Hepatocyte (in vitro differentiated cells): ENCODE results near the gene TTBK2. TPM values are rescaled to one million over a fixed set of nuclear protein-coding genes. Genes with fewer than 3 reads are reported as not detected.

Experiments used
- DNase-seq: peaks from one replicate; pipeline ENCODE4 v3.0.0-alpha.2; 2016; ENCODE audit warnings: low spot score
- H2AFZ ChIP-seq: fragments of 200-600 bp; sonication (generic); 2 replicates; pipeline ENCODE4 v1.6.0; 2016; ENCODE audit warnings: antibody characterized with exemption, mild to moderate bottlenecking
- H3K27ac ChIP-seq: fragments of 200-600 bp; sonication (generic); 2 replicates; pipeline ENCODE4 v1.5.1; 2016; ENCODE audit warnings: mild to moderate bottlenecking
- H3K27me3 ChIP-seq: fragments of 200-600 bp; sonication (generic); 2 replicates; pipeline ENCODE4 v1.6.1; 2016
- H3K36me3 ChIP-seq: fragments of 200-600 bp; sonication (generic); replicated peaks from 2 replicates; pipeline ENCODE4 v1.5.1; 2016; ENCODE audit warnings: low read depth; ENCODE audit not compliant: insufficient read depth
- H3K4me1 ChIP-seq: fragments of 200-600 bp; sonication (generic); 2 replicates; pipeline ENCODE4 v1.5.1; 2016; ENCODE audit warnings: mild to moderate bottlenecking, moderate library complexity; ENCODE audit not compliant: insufficient read depth
- H3K4me2 ChIP-seq: fragments of 200-600 bp; sonication (generic); 2 replicates; pipeline ENCODE4 v1.6.0; 2016
- H3K4me3 ChIP-seq: fragments of 200-600 bp; sonication (generic); 2 replicates; pipeline ENCODE4 v1.5.1; 2016; ENCODE audit warnings: mild to moderate bottlenecking
- H3K79me2 ChIP-seq: fragments of 200-600 bp; sonication (generic); 2 replicates; pipeline ENCODE4 v1.6.0; 2017; ENCODE audit warnings: mild to moderate bottlenecking
- H3K9me2 ChIP-seq: fragments of 200-600 bp; sonication (generic); replicated peaks from 2 replicates; pipeline ENCODE4 v1.6.0; 2017; ENCODE audit warnings: mild to moderate bottlenecking; ENCODE audit not compliant: insufficient read depth
- H3K9me3 ChIP-seq: fragments of 200-600 bp; sonication (generic); 2 replicates; pipeline ENCODE4 v1.5.1; 2016; ENCODE audit warnings: low read depth, mild to moderate bottlenecking
- H4K20me1 ChIP-seq: fragments of 200-600 bp; sonication (generic); 2 replicates; pipeline ENCODE4 v1.6.0; 2016; ENCODE audit warnings: mild to moderate bottlenecking; ENCODE audit not compliant: insufficient read depth, poor library complexity, severe bottlenecking
- CTCF ChIP-seq: fragments of 200-600 bp; sonication (generic); IDR thresholded peaks from 2 replicates; pipeline ENCODE4 v1.5.1; 2016; ENCODE audit warnings: antibody characterized with exemption, mild to moderate bottlenecking; ENCODE audit not compliant: poor library complexity
- EZH2 ChIP-seq: fragments of 200-600 bp; sonication (generic); IDR thresholded peaks from 2 replicates; pipeline ENCODE4 v1.6.1; 2016; ENCODE audit warnings: antibody characterized with exemption, mild to moderate bottlenecking, borderline replicate concordance
- EZH2phosphoT487 ChIP-seq: fragments of 200-600 bp; sonication (generic); IDR thresholded peaks from one replicate; pipeline ENCODE4 v1.6.1; 2018; ENCODE audit warnings: antibody characterized with exemption, mild to moderate bottlenecking, low read depth, moderate library complexity; ENCODE audit not compliant: unreplicated experiment, severe bottlenecking
- WGBS: methylation state at CpG from one replicate; pipeline ENCODE4 v1.1.6; 2016; ENCODE audit warnings: low lambda C conversion rate; ENCODE audit errors: missing lambda C conversion rate; 5-methylcytosine and 5-hydroxymethylcytosine counted together
- polyA plus RNA-seq: library from polyadenylated mRNA; unstranded; fragments of >200 nt; fragmentation: Nextera tagmentation; extraction: Ambion mirVana; gene quantifications from 2 replicates; pipeline ENCODE4 v1.2.1, GENCODE V29; 2016
- total RNA-seq: library from RNA; depleted of rRNA; stranded (reverse); fragments of >200 nt; gene quantifications from 2 replicates; pipeline ENCODE4 v1.2.3, GENCODE V29; 2014

Gene TTBK2
- total and polyA plus RNA-seq, 2 experiments from 2014 or later = 3.8 to 8.5 TPM

- no peaks in the 10 kb centered on the region for H3K79me2 ChIP-seq
- no peaks in the 10 kb centered on the region for H3K9me3 ChIP-seq
- H3K9me2 ChIP-seq = no peaks in the 10 kb centered on the region
- no peaks in the 10 kb centered on the region for H4K20me1 ChIP-seq
- H3K36me3 ChIP-seq = no peaks in the 10 kb centered on the region
- no peaks in the 10 kb centered on the region for H3K27me3 ChIP-seq
- H2AFZ ChIP-seq = no peak overlapping the region
- no peak overlapping the region for H3K4me2 ChIP-seq
- TF ChIP-seq EZH2 = no peak
- TF ChIP-seq CTCF = no peak
- no peak for TF ChIP-seq EZH2phosphoT487
- H3K27ac ChIP-seq = no peak overlapping the region
- no peak for DNase-seq
- H3K4me3 ChIP-seq = no peak overlapping the region
- H3K4me1 ChIP-seq = no peaks in the 10 kb centered on the region
These were observed 109.1 kb downstream of the TTBK2 start for GRCh38 chr15:42811433-42811832.

GRCh38 chr15:42808913-42809312 is 111.7 kb downstream of the TTBK2 start:
- no peak for DNase-seq
- H3K4me2 ChIP-seq = no peak overlapping the region
- no peaks in the 10 kb centered on the region for H4K20me1 ChIP-seq
- no peaks in the 10 kb centered on the region for H3K79me2 ChIP-seq
- no peak for TF ChIP-seq EZH2
- no peak for TF ChIP-seq EZH2phosphoT487
- TF ChIP-seq CTCF = no peak
- no peaks in the 10 kb centered on the region for H3K27me3 ChIP-seq
- no peaks in the 10 kb centered on the region for H3K9me3 ChIP-seq
- no peaks in the 10 kb centered on the region for H3K36me3 ChIP-seq
- H3K4me3 ChIP-seq = no peak overlapping the region
- no peak overlapping the region for H2AFZ ChIP-seq
- H3K27ac ChIP-seq = no peak overlapping the region
- H3K9me2 ChIP-seq = no peaks in the 10 kb centered on the region
- 94% methylated on average over 1 of the region's 1 CpG for WGBS
- H3K4me1 ChIP-seq = no peaks in the 10 kb centered on the region

GRCh38 chr15:42805266-42805665 is 115.3 kb downstream of the TTBK2 start:
- Histone ChIP-seq H3K9me3 (no peaks in the 10 kb centered on the region), H4K20me1 (no peaks in the 10 kb centered on the region), H3K4me2 (no peak overlapping the region), H3K4me3 (no peak overlapping the region), H3K27ac (no peak overlapping the region), H2AFZ (no peak overlapping the region), H3K4me1 (no peaks in the 10 kb centered on the region), H3K9me2 (no peaks in the 10 kb centered on the region), H3K36me3 (no peaks in the 10 kb centered on the region), H3K79me2 (no peaks in the 10 kb centered on the region), H3K27me3 (no peaks in the 10 kb centered on the region)
- no peak for DNase-seq
- no peak for TF ChIP-seq EZH2
- no peak for TF ChIP-seq CTCF
- TF ChIP-seq EZH2phosphoT487 = no peak
- 100% methylated on average over 5 of the region's 5 CpGs for WGBS

- no peaks in the 10 kb centered on the region for H3K9me2 ChIP-seq
- H2AFZ ChIP-seq = no peak overlapping the region
- no peak for DNase-seq
- H3K4me2 ChIP-seq = no peak overlapping the region
- no peaks in the 10 kb centered on the region for H3K79me2 ChIP-seq
- no peaks in the 10 kb centered on the region for H3K9me3 ChIP-seq
- TF ChIP-seq EZH2phosphoT487 (no peak), EZH2 (no peak), CTCF (no peak)
- H3K36me3 ChIP-seq = no peaks in the 10 kb centered on the region
- H3K27ac ChIP-seq = no peak overlapping the region
- H4K20me1 ChIP-seq = no peaks in the 10 kb centered on the region
- no peaks in the 10 kb centered on the region for H3K4me1 ChIP-seq
- 72% methylated on average over 3 of the region's 3 CpGs for WGBS
- no peaks in the 10 kb centered on the region for H3K27me3 ChIP-seq
- no peak overlapping the region for H3K4me3 ChIP-seq
These were observed 115.8 kb downstream of the TTBK2 start for GRCh38 chr15:42804739-42805138.
